RWPE2 (cell line): ENCODE results near the gene FAM117B.

ENCODE experiments used
- ATAC-seq: fragments of 200-7000 bp; cut with Tn5 transposase; 3 replicates; pipeline ENCODE4 v1.9.1; 2021; ENCODE audit warnings: low read depth
- DNase-seq: peaks from one replicate; pipeline ENCODE4 v3.0.0-alpha.2; 2020; ENCODE audit warnings: low spot score
- H3K27ac ChIP-seq: fragments of 450-650 bp; 2 replicates; pipeline ENCODE4 v1.5.1; 2017; ENCODE audit warnings: mild to moderate bottlenecking; ENCODE audit not compliant: poor library complexity, severe bottlenecking
- H3K27me3 ChIP-seq: fragments of 250-450 bp; sonication (Bioruptor Pico); 2 replicates; pipeline ENCODE4 v1.5.1; 2021; ENCODE audit warnings: mild to moderate bottlenecking, moderate library complexity; ENCODE audit not compliant: insufficient read depth, poor library complexity, severe bottlenecking
- H3K36me3 ChIP-seq: fragments of 250-450 bp; sonication (Bioruptor Pico); 2 replicates; pipeline ENCODE4 v1.5.1; 2020; ENCODE audit warnings: low read depth, mild to moderate bottlenecking, moderate library complexity
- H3K4me1 ChIP-seq: fragments of 250-450 bp; sonication (Bioruptor Pico); 2 replicates; pipeline ENCODE4 v1.5.1; 2021; ENCODE audit warnings: mild to moderate bottlenecking, moderate library complexity; ENCODE audit not compliant: insufficient read depth, poor library complexity, severe bottlenecking
- H3K4me3 ChIP-seq: fragments of 250-450 bp; sonication (Bioruptor Pico); 2 replicates; pipeline ENCODE4 v1.5.1; 2021; ENCODE audit warnings: mild to moderate bottlenecking, moderate library complexity; ENCODE audit not compliant: severe bottlenecking
- H3K9me3 ChIP-seq: fragments of 250-450 bp; sonication (Bioruptor Pico); 2 replicates; pipeline ENCODE4 v1.5.1; 2021; ENCODE audit warnings: mild to moderate bottlenecking, moderate library complexity; ENCODE audit not compliant: severe bottlenecking
- CTCF ChIP-seq: fragments of 450-650 bp; IDR thresholded peaks from one replicate; pipeline ENCODE4 v1.5.1; 2017; ENCODE audit warnings: mild to moderate bottlenecking, moderate library complexity; ENCODE audit not compliant: poor library complexity, severe bottlenecking

FAM117B gene

GRCh38 chr2:202634556-202635427 is at the start of gene FAM117B:
Gene FAM117B, plus strand, starts transcription at chr2:202634969. Its CDS starts 219 bp downstream, at chr2:202635188.
- ATAC-seq: peak; percentile 96
- Histone ChIP-seq H3K36me3 (no peaks in the 10 kb centered on the region), H3K4me3 (peak within 1 kb of the TSS; percentile 99), H3K4me1 (peaks cover 6% of the 10 kb centered on the region), H3K27me3 (no peaks in the 10 kb centered on the region), H3K9me3 (no peaks in the 10 kb centered on the region), H3K27ac (peak within 1 kb of the TSS; percentile 48)
- TF ChIP-seq CTCF: no peak
- peak; percentile 98 for DNase-seq

GRCh38 chr2:202588647-202589581 is 45.9 kb upstream of the FAM117B start:
- no peaks in the 10 kb centered on the region for H3K27me3 ChIP-seq
- peak; percentile 95 for ATAC-seq
- H3K9me3 ChIP-seq: peaks cover 3% of the 10 kb centered on the region
- peak; percentile 88 for TF ChIP-seq CTCF
- no peaks in the 10 kb centered on the region for H3K4me1 ChIP-seq
- no peaks in the 10 kb centered on the region for H3K36me3 ChIP-seq
- H3K27ac ChIP-seq: no peak overlapping the region
- H3K4me3 ChIP-seq: no peak overlapping the region
- DNase-seq: no peak

DNA sequence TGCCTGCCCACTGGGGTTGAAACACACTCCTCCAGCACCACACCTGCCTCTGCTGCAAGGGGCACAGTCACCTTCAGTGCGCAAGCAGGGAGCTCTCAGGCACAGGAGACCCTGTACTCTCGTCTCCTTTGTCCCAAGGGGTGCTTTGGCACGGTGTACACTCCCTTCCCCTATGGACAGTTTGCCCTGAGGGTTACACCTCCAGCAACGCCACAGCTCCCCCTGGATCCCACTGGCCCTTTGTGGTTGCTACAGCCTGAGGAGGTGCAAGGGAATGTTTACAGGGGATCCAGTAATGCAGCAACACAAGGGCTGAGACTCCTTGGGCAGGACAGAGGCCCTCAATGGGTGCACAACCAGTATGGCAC is 45.2 kb upstream of the FAM117B start:
- TF ChIP-seq CTCF: no peak
- Histone ChIP-seq H3K4me3 (no peak overlapping the region), H3K27me3 (no peaks in the 10 kb centered on the region), H3K4me1 (no peaks in the 10 kb centered on the region), H3K27ac (no peak overlapping the region), H3K36me3 (no peaks in the 10 kb centered on the region), H3K9me3 (no peaks in the 10 kb centered on the region)
- no peak for ATAC-seq
- DNase-seq: no peak

GRCh38 chr2:202592566-202592965 is 42.2 kb upstream of the FAM117B start:
- H3K9me3 ChIP-seq: no peaks in the 10 kb centered on the region
- H3K27ac ChIP-seq: no peak overlapping the region
- no peak for TF ChIP-seq CTCF

More at GRCh38 chr2:202592566-202592965, 42.2 kb upstream of the FAM117B start:
- DNase-seq (no peak), ATAC-seq (no peak)
- no peak overlapping the region for H3K4me3 ChIP-seq
- H3K27me3 ChIP-seq: no peaks in the 10 kb centered on the region
- H3K36me3 ChIP-seq: no peaks in the 10 kb centered on the region
- no peaks in the 10 kb centered on the region for H3K4me1 ChIP-seq
